Measurements from ENCODE around the gene SH2D1A.

GRCh38 chrX:124393238-124393637, 46.9 kb downstream of the SH2D1A start:
- no peak for TF ChIP-seq EZH2 (IDR thresholded peaks at IDR 0.05; ENCODE audit: low read length)
- TF ChIP-seq, protein P1, sequence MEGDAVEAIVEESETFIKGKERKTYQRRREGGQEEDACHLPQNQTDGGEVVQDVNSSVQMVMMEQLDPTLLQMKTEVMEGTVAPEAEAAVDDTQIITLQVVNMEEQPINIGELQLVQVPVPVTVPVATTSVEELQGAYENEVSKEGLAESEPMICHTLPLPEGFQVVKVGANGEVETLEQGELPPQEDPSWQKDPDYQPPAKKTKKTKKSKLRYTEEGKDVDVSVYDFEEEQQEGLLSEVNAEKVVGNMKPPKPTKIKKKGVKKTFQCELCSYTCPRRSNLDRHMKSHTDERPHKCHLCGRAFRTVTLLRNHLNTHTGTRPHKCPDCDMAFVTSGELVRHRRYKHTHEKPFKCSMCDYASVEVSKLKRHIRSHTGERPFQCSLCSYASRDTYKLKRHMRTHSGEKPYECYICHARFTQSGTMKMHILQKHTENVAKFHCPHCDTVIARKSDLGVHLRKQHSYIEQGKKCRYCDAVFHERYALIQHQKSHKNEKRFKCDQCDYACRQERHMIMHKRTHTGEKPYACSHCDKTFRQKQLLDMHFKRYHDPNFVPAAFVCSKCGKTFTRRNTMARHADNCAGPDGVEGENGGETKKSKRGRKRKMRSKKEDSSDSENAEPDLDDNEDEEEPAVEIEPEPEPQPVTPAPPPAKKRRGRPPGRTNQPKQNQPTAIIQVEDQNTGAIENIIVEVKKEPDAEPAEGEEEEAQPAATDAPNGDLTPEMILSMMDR (optimal IDR thresholded peaks at IDR 0.05 in 1 of 3, IDR thresholded peaks at IDR 0.05 in 1 of 3, conservative IDR thresholded peaks at IDR 0.05 in 1 of 3; ENCODE audit: extremely low read depth in 1 of 3, insufficient read depth in 2 of 3, low read length in 3 of 3) = no peak
